KOPT-K1 (cell line): Measurements from ENCODE around the gene CCDC88A.
A peak's percentile ranks its signal among the peaks of the same experiment; 100 is the strongest.
"Not testable (repeated sequence)": the region's sequence is repeated elsewhere in the genome, so short reads cannot be mapped to it uniquely, and the experiment has no call there.

Experiments
- H3K27ac ChIP-seq: fragments of 200-600 bp; sonication (generic); 2 replicates; pipeline ENCODE4 v1.5.1; 2016; ENCODE audit warnings: antibody characterized with exemption, mild to moderate bottlenecking, low read depth, low read length; ENCODE audit not compliant: poor library complexity, severe bottlenecking
- H3K36me3 ChIP-seq: fragments of 200-600 bp; sonication (generic); 2 replicates; pipeline ENCODE4 v1.5.1; 2017; ENCODE audit warnings: antibody characterized with exemption, mild to moderate bottlenecking, low read length, moderate library complexity; ENCODE audit not compliant: insufficient read depth
- H3K9me3 ChIP-seq: fragments of 200-600 bp; sonication (generic); 2 replicates; pipeline ENCODE4 v1.5.1; 2017; ENCODE audit warnings: antibody characterized with exemption, low read length, mild to moderate bottlenecking; ENCODE audit not compliant: insufficient read depth, poor library complexity, severe bottlenecking

The CCDC88A gene

GRCh38 chr2:55419679-55420438 lies at the start of gene CCDC88A:
CCDC88A (minus strand) TSS chr2:55419856; CDS start chr2:55419079, 777 bp downstream.
- peak within 1 kb of the TSS; percentile 93 for H3K27ac ChIP-seq

DNA sequence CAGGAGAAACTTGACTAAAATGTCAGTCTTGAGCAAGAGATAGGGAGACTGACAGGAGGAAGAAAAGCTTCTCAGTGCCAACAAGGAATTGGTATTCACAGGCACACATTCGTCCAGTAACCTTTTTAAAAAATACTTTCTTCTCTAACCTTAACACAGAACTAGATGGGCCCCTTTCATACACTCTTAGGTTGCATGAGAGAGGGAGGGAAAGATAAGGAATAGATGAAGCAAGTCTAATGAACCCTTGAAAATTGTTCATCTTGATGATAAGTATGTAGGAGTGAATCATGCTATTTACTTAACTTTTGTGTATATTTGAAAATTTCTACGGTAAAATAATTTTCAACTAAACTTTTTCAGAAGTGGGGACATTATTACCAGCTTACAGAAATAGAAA lies 42.0 kb upstream of the CCDC88A start:
- H3K9me3 ChIP-seq = no peaks in the 10 kb centered on the region
- H3K36me3 ChIP-seq = no peaks in the 10 kb centered on the region
- no peak overlapping the region for H3K27ac ChIP-seq

More at GRCh38 chr2:55419679-55420438, at the start of gene CCDC88A:
- no peaks in the 10 kb centered on the region for H3K9me3 ChIP-seq
- H3K36me3 ChIP-seq = 0 out of 2 replicates have a peak, but pooled peaks cover 5% of the 10 kb centered on the region

GRCh38 chr2:55460562-55460961 lies 40.9 kb upstream of the CCDC88A start:
- Histone ChIP-seq H3K27ac (no peak overlapping the region), H3K9me3 (no peaks in the 10 kb centered on the region), H3K36me3 (no peaks in the 10 kb centered on the region)

- Histone ChIP-seq H3K27ac (no peak overlapping the region), H3K36me3 (no peaks in the 10 kb centered on the region), H3K9me3 (no peaks in the 10 kb centered on the region)
Measured at GRCh38 chr2:55459714-55460274, 40.1 kb upstream of the CCDC88A start.

DNA sequence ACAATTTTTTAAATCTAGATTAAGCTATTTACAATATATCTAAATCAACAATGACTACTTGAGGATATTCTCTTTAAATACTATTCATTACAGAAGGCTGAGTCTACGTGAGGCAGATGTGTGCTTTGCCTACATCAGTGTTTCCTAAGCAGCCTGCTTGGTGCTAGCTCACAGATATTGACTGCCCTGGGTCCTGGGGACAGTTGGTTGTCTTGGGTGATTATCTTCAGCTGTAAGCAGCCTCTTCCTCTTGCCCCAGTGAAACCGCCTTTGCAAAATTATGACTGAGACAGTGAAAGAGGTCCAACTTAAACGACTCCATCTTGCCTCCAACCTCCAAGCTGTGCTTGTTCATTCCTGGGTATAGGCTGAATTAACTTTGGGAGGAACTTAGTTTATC lies 39.6 kb upstream of the CCDC88A start:
- Histone ChIP-seq H3K27ac (no peak overlapping the region), H3K36me3 (no peaks in the 10 kb centered on the region), H3K9me3 (no peaks in the 10 kb centered on the region)

DNA sequence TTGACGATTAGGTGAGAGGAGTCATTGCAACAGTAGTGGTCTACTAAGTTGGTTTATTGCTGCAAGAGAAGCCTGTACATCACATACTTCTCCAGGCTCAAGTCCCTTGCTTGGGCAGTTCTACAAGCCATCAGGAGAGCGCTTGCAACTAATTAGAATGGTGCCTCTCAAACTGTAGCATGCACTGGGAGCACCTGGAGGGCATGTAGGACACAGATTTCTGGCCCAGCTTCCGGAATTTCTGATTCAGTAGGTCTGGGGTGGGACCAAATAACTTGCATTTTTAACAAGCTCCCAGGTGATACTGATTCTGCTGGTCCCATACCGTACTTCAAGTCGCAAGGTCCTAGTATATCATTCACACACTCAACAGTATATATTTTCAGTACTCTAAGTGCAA lies 34.5 kb upstream of the CCDC88A start:
- Histone ChIP-seq H3K27ac (no peak overlapping the region), H3K36me3 (no peaks in the 10 kb centered on the region), H3K9me3 (no peaks in the 10 kb centered on the region)

DNA sequence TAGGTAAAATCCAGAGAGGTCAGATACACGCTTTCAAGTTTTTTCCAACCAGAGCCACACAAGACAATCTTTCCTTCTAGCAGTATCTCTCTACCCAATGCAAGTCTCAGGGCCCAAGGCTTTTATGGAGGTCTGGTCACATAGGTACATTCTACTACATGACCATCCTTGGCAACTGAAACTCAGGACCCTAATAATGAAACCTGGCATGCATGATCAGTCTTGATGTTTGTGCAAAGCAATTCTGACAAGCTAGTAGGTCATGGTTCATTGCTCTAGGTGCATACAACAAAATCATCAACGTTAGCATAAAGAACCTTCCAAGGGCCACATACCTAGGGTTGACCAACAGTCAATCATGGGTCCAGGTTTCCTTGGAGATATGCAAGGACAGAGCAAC lies 33.2 kb upstream of the CCDC88A start:
- Histone ChIP-seq H3K9me3 (no peaks in the 10 kb centered on the region), H3K36me3 (no peaks in the 10 kb centered on the region), H3K27ac (no peak overlapping the region)

DNA sequence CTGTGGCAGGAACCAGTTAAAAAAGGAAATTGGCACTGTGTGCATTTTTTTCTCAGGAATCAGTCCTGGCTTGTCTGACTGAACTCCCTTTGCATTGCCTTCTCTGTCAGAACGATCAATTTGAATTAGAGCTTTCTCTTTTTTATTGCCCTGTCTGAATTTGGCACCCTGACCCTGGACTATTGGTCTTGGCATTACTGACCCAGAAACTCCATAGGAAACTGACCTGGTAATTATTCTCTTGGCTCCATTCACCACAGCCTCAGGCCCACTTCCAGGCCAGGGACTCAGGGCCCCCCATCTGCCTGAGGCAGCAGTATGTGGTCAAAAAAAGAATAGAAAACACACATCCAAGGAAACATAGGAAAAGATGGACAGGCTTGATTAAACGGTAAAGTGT lies 32.0 kb upstream of the CCDC88A start:
- H3K9me3 ChIP-seq = no peaks in the 10 kb centered on the region
- H3K36me3 ChIP-seq = no peaks in the 10 kb centered on the region
- H3K27ac ChIP-seq = no peak overlapping the region

DNA sequence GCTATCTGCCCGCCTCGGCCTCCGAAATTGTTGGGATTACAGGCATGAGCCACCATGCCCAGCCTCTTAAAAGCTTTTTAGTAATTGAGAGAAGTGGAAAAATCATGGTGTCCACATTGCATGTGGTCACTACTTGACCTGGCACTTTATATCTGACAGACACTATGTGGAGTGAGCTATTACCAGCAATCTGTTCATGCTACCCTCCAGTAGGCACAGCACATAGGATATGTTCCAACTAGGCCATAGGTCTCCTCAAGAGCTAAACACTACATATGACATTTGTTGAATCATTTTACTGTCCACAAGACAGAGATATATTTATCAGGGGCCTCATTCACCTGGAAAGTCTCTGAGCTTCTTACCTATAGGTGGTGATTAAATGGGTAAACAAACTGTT lies 30.4 kb upstream of the CCDC88A start:
- not testable (repeated sequence) for H3K9me3 ChIP-seq, H3K36me3 ChIP-seq, H3K27ac ChIP-seq

DNA sequence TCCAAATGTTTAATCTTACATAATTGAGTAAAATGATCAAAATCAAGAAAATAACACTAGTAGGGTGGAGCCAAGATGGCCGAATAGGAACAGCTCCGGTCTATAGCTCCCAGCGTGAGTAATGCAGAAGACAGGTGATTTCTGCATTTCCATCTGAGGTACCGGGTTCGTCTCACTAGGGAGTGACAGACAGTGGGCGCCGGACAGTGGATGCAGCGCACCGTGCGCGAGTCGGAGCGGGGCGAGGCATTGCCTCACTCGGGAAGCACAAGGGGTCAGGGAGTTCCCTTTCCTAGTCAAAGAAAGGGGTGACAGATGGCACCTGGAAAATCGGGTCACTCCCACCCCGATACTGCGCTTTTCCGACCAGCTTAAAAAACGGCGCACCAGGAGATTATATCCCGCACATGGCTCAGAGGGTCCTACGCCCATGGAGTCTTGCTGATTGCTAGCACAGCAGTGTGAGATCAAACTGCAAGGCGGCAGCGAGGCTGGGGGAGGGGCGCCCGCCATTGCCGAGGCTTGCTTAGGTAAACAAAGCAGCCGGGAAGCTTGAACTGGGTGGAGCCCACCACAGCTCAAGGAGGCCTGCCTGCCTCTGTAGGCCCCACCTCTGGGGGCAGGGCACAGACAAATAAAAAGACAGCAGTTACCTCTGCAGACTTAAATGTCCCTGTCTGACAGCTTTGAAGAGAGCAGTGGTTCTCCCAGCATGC lies 22.5 kb upstream of the CCDC88A start:
- H3K27ac ChIP-seq, H3K9me3 ChIP-seq, H3K36me3 ChIP-seq: not testable (repeated sequence)

GRCh38 chr2:55441280-55441892 lies 21.7 kb upstream of the CCDC88A start:
- H3K9me3 ChIP-seq = no peaks in the 10 kb centered on the region
- no peaks in the 10 kb centered on the region for H3K36me3 ChIP-seq
- no peak overlapping the region for H3K27ac ChIP-seq

DNA sequence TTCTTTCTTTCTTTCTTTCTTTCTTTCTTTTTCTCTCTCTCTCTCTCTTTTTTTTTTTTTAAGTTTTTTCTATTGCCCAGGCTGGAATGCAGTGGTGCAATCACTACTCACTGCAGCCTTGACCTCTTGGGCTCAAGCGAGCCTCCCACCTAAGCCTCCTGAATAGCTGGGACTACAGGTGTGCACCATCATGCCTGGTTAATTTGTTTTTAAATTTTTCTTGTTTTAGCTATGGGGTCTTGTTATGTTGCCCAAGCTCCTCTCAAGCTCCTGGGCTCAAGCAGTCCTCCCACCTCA lies 19.4 kb upstream of the CCDC88A start:
- Histone ChIP-seq H3K36me3 (no peaks in the 10 kb centered on the region), H3K9me3 (no peaks in the 10 kb centered on the region), H3K27ac (no peak overlapping the region)

DNA sequence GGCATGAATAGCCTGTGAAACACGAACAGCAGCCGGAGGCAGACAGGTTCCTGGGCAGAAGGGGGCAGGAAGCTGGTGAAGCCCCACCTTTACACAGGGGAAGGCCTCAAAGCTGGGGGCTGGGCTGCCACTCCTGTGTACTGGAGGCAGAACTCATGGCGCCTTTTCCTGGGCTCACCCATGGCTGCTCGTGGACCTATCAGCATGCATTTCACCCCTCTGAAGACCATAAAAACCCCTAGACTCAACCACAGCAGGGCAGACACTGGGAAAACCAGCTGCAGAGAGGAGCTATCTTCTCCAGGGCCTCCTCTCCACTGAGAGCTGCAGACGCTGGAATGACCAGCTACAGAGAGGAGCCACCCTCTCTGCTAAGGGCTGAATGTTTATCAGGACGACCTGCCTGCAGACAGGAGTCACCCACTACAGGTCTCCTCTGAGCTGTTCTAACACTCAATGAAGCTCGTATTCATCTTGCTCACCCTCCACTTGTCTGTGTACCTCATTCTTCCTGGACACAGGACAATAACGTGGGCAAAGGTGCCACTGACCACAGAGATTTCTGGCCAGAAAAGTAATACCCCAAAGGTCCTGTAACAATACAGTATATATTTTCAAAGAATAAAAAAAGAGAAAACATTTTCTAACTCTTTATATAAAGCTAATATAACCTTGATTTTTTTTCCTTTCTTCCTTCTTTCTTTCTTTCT lies 18.9 kb upstream of the CCDC88A start:
- H3K27ac ChIP-seq = no peak overlapping the region
- no peaks in the 10 kb centered on the region for H3K9me3 ChIP-seq
- no peaks in the 10 kb centered on the region for H3K36me3 ChIP-seq

GRCh38 chr2:55437515-55438390 lies 18.1 kb upstream of the CCDC88A start:
- H3K36me3 ChIP-seq = no peaks in the 10 kb centered on the region
- H3K9me3 ChIP-seq = no peaks in the 10 kb centered on the region
- no peak overlapping the region for H3K27ac ChIP-seq
